Endodermal cell (in vitro differentiated cells): ENCODE data around the gene ERP44. TPM values are rescaled to one million over a fixed set of nuclear protein-coding genes. Genes with fewer than 3 reads are reported as not detected.
"Not testable (repeated sequence)": the region's sequence is repeated elsewhere in the genome, so short reads cannot be mapped to it uniquely, and the experiment has no call there.

Experiments
- DNase-seq: peaks from one replicate; pipeline ENCODE4 v3.0.0-alpha.2; 2017
- H3K27ac ChIP-seq: 2 replicates; pipeline ENCODE4 v1.5.1; 2013; ENCODE audit warnings: mild to moderate bottlenecking, low read depth, low read length, moderate library complexity
- H3K27me3 ChIP-seq: 2 replicates; pipeline ENCODE4 v1.6.1; 2013; ENCODE audit warnings: mild to moderate bottlenecking, low read length, moderate library complexity; ENCODE audit not compliant: insufficient read depth, control insufficient read depth, poor library complexity, severe bottlenecking
- H3K36me3 ChIP-seq: 2 replicates; pipeline ENCODE4 v1.7.0; 2013; ENCODE audit warnings: mild to moderate bottlenecking, low read length, moderate library complexity; ENCODE audit not compliant: control insufficient read depth, insufficient read depth
- H3K4me1 ChIP-seq: one replicate; pipeline ENCODE4 v1.7.0; 2013; ENCODE audit warnings: low read length; ENCODE audit not compliant: control insufficient read depth, insufficient read depth
- H3K4me3 ChIP-seq: 2 replicates; pipeline ENCODE4 v1.5.1; 2013; ENCODE audit warnings: mild to moderate bottlenecking, low read length, moderate library complexity
- H3K9ac ChIP-seq: 2 replicates; pipeline ENCODE4 v1.6.1; 2013; ENCODE audit warnings: mild to moderate bottlenecking, low read length, moderate library complexity; ENCODE audit not compliant: poor library complexity, severe bottlenecking; ENCODE audit errors: extremely low read depth
- H3K9me3 ChIP-seq: 2 replicates; pipeline ENCODE4 v1.6.1; 2013; ENCODE audit warnings: mild to moderate bottlenecking, low read length, moderate library complexity; ENCODE audit not compliant: control insufficient read depth
- H3K27ac Mint-ChIP-seq: 2 replicates; pipeline ENCODE4 v1.8.0; 2020; ENCODE audit warnings: mixed read lengths
- H3K27me3 Mint-ChIP-seq: 2 replicates; pipeline ENCODE4 v1.8.0; 2021; ENCODE audit warnings: mild to moderate bottlenecking, mixed read lengths; ENCODE audit not compliant: insufficient read depth
- H3K36me3 Mint-ChIP-seq: 2 replicates; pipeline ENCODE4 v1.8.0; 2020; ENCODE audit warnings: low read depth, mixed read lengths
- H3K4me1 Mint-ChIP-seq: 2 replicates; pipeline ENCODE4 v1.8.0; 2020; ENCODE audit warnings: mixed read lengths
- H3K4me3 Mint-ChIP-seq: 2 replicates; pipeline ENCODE4 v1.8.0; 2020; ENCODE audit warnings: mild to moderate bottlenecking, moderate library complexity, mixed read lengths
- H3K9me3 Mint-ChIP-seq: 2 replicates; pipeline ENCODE4 v1.8.0; 2020; ENCODE audit warnings: mild to moderate bottlenecking, mixed read lengths
- CTCF ChIP-seq: fragments of 200-600 bp; sonication (generic); conservative IDR thresholded peaks from 2 replicates; pipeline ENCODE4 v1.5.0; 2021; ENCODE audit warnings: antibody characterized with exemption, mild to moderate bottlenecking
- WGBS, 2 experiments: methylation state at CpG; one replicate each; pipeline versions ENCODE4 v1.1.5 to v1.1.7; 2013; ENCODE audit warnings: missing lambda C conversion rate in 2 of 2, mixed read lengths in 1 of 2; ENCODE audit not compliant: insufficient coverage in 1 of 2, insufficient read length in 1 of 2; 5-methylcytosine and 5-hydroxymethylcytosine counted together
- long read RNA-seq, 4 experiments: library from polyadenylated mRNA in 2 of 4; library from RNA in 1 of 4; library from capped mRNA in 1 of 4; stranded (forward) in 3 of 4; unstranded in 1 of 4; transcript quantifications; one replicate each; pipeline ENCODE4 v2.0.0, GENCODE V29; 2020 to 2021; ENCODE audit warnings: inconsistent platforms in 1 of 4
- polyA plus RNA-seq, 2 experiments: library from polyadenylated mRNA; stranded (reverse); fragments of 50-300 nt; gene quantifications; one replicate each; pipeline ENCODE4 v1.2.3, GENCODE V29; 2013
- total RNA-seq, 2 donors: library from RNA; stranded (reverse); fragmentation: NEBNext Ultra II Directional in 1 of 2; extraction: Animal tissue kit (Norgen Biotek cat#: 25700) in 1 of 2; gene quantifications; 2 replicates in 1 of 2; 3 replicates in 1 of 2; pipeline ENCODE4 v1.2.1, GENCODE V29; 2021

Gene ERP44
- 10 to 100 TPM; 22.4 to 23.4 TPM for total RNA-seq
- 24.5 TPM for polyA plus RNA-seq (2013, experiment 1 of 2)
- polyA plus RNA-seq (2013, experiment 2 of 2), result 23.0 TPM
- long read RNA-seq, experiment 1, full-length matches to known transcripts, result 11 of 30 reads
- long read RNA-seq, experiment 1, partial matches to known transcripts, result 7 of 30 reads
- long read RNA-seq, experiment 1, other reads (novel, unspliced or antisense), result 12 of 30 reads
- long read RNA-seq, experiment 2, full-length matches to known transcripts, result 127 of 133 reads
- long read RNA-seq, experiment 2, partial matches to known transcripts, result 1 of 133 reads
- long read RNA-seq, experiment 2, other reads (novel, unspliced or antisense), result 5 of 133 reads
- long read RNA-seq, experiment 3, full-length matches to known transcripts, result 486 of 506 reads
- long read RNA-seq, experiment 3, partial matches to known transcripts, result 4 of 506 reads
- long read RNA-seq, experiment 3, other reads (novel, unspliced or antisense), result 16 of 506 reads
- long read RNA-seq, experiment 4, full-length matches to known transcripts, result 146 of 158 reads
- long read RNA-seq, experiment 4, partial matches to known transcripts, result 6 of 158 reads
- long read RNA-seq, experiment 4, other reads (novel, unspliced or antisense), result 6 of 158 reads

GRCh38 chr9:100098887-100099721 is at the start of gene ERP44, which contains the start of gene INVS:
Gene ERP44, minus strand, starts transcription at chr9:100099000. Its CDS starts 160 bp downstream, at chr9:100098840.
Gene INVS, plus strand, starts transcription at chr9:100099243. Its CDS starts 5,279 bp downstream, at chr9:100104522.
- Histone ChIP-seq H3K36me3 (peaks cover 4% of the 10 kb centered on the region), H3K27me3 (no peaks in the 10 kb centered on the region), H3K4me1 (peaks cover 7% of the 10 kb centered on the region), H3K27ac (peak within 1 kb of the TSS; percentile 81), H3K9me3 (no peaks in the 10 kb centered on the region), H3K9ac (peak within 1 kb of the TSS; percentile 90), H3K4me3 (peak within 1 kb of the TSS; percentile 100)
- Mint-ChIP-seq H3K36me3 (peaks cover 2% of the 10 kb centered on the region), H3K27ac (peak within 1 kb of the TSS; percentile 98), H3K9me3 (no peaks in the 10 kb centered on the region), H3K4me3 (peak within 1 kb of the TSS; percentile 100), H3K4me1 (peaks cover 18% of the 10 kb centered on the region), H3K27me3 (no peaks in the 10 kb centered on the region)
- 2% methylated on average over 12 to 54 of the region's 54 CpGs for WGBS, 2 experiments
- DNase-seq, result peak; percentile 100
- no peak for TF ChIP-seq CTCF

GRCh38 chr9:100145976-100146375 is 47.2 kb upstream of the ERP44 start:
- not testable (repeated sequence) for H3K27me3 Mint-ChIP-seq, H3K9ac ChIP-seq, H3K9me3 ChIP-seq, H3K36me3 ChIP-seq, H3K27me3 ChIP-seq, H3K4me1 ChIP-seq, H3K4me3 Mint-ChIP-seq, H3K9me3 Mint-ChIP-seq, H3K36me3 Mint-ChIP-seq, H3K27ac ChIP-seq
- 36 to 52% methylated on average over 3 to 8 of the region's 8 CpGs for WGBS, 2 experiments
- peak; percentile 61 for DNase-seq
- Mint-ChIP-seq H3K27ac (peak overlapping the region; percentile 86), H3K4me1 (peaks cover 31% of the 10 kb centered on the region)
- H3K4me3 ChIP-seq, result peak overlapping the region; percentile 81

GRCh38 chr9:100145167-100145934 is 46.6 kb upstream of the ERP44 start:
- not testable (repeated sequence) for H3K9me3 ChIP-seq, H3K9ac ChIP-seq, H3K9me3 Mint-ChIP-seq, H3K27ac ChIP-seq, H3K27me3 Mint-ChIP-seq, H3K27me3 ChIP-seq, H3K4me1 ChIP-seq, H3K36me3 ChIP-seq, DNase-seq, H3K4me3 Mint-ChIP-seq, H3K36me3 Mint-ChIP-seq
- WGBS, 2 experiments, result 65 to 77% methylated on average over 13 to 15 of the region's 15 CpGs
- H3K4me3 ChIP-seq, result peak overlapping the region; percentile 81
- peaks cover 25% of the 10 kb centered on the region for H3K4me1 Mint-ChIP-seq
- peak overlapping the region; percentile 89 for H3K27ac Mint-ChIP-seq

- Mint-ChIP-seq H3K36me3 (peaks cover 10% of the 10 kb centered on the region), H3K4me1 (peaks cover 19% of the 10 kb centered on the region)
- DNase-seq, H3K4me3 Mint-ChIP-seq, H3K9me3 ChIP-seq, H3K9ac ChIP-seq, H3K27me3 ChIP-seq, H3K27me3 Mint-ChIP-seq, H3K4me1 ChIP-seq, H3K27ac ChIP-seq, H3K9me3 Mint-ChIP-seq, H3K27ac Mint-ChIP-seq, H3K36me3 ChIP-seq: not testable (repeated sequence)
- peak overlapping the region; percentile 58 for H3K4me3 ChIP-seq
- WGBS, 2 experiments, result 87 to 92% methylated on average over 7 to 9 of the region's 9 CpGs
Measured at GRCh38 chr9:100141862-100142261, 43.1 kb upstream of the ERP44 start.

GRCh38 chr9:100140303-100140702 is 41.5 kb upstream of the ERP44 start:
- H3K27ac ChIP-seq, H3K27me3 Mint-ChIP-seq, H3K36me3 ChIP-seq, DNase-seq, H3K9me3 ChIP-seq, H3K27ac Mint-ChIP-seq, H3K4me3 Mint-ChIP-seq, H3K4me1 Mint-ChIP-seq, H3K27me3 ChIP-seq, H3K4me1 ChIP-seq, H3K9me3 Mint-ChIP-seq: not testable (repeated sequence)
- Histone ChIP-seq H3K9ac (peak overlapping the region; percentile 53), H3K4me3 (peak overlapping the region; percentile 58)
- H3K36me3 Mint-ChIP-seq, result peaks cover 14% of the 10 kb centered on the region
- 77 to 95% methylated on average over 3 of the region's 6 CpGs for WGBS, 2 experiments
